GM21381 (cell line): Measurements from ENCODE around the gene VIM.
"Not testable (repeated sequence)": the region's sequence is repeated elsewhere in the genome, so short reads cannot be mapped to it uniquely, and the experiment has no call there.

Experiments
- ATAC-seq: cut with Tn5 transposase; IDR thresholded peaks from one replicate; pipeline ENCODE4 v1.9.1; 2021; ENCODE audit warnings: mild to moderate bottlenecking, moderate library complexity; ENCODE audit not compliant: unreplicated experiment

Gene VIM

GRCh38 chr10:17231788-17232187 is 3.7 kb downstream of the VIM start:
- no peak for ATAC-seq

- no peak for ATAC-seq
These were observed 4.4 kb downstream of the VIM start for GRCh38 chr10:17232276-17232960.

GRCh38 chr10:17233286-17233991 is 5.4 kb downstream of the VIM start:
- no peak for ATAC-seq

GRCh38 chr10:17234431-17234945 is 6.4 kb downstream of the VIM start:
- no peak for ATAC-seq

GRCh38 chr10:17235136-17235535 is 7.1 kb downstream of the VIM start:
- ATAC-seq: no peak

- ATAC-seq: no peak
These were observed 8.6 kb downstream of the VIM start for GRCh38 chr10:17236468-17237148.

GRCh38 chr10:17237149-17237527 is 9.1 kb downstream of the VIM start:
- no peak for ATAC-seq

- ATAC-seq: no peak
These were observed 9.9 kb downstream of the VIM start for GRCh38 chr10:17237915-17238444.

GRCh38 chr10:17238445-17239291 is 10.6 kb downstream of the VIM start:
- no peak for ATAC-seq

GRCh38 chr10:17239345-17240085 is 11.5 kb downstream of the VIM start:
- ATAC-seq: no peak

- no peak for ATAC-seq
These were observed 12.1 kb downstream of the VIM start for GRCh38 chr10:17240096-17240495.

GRCh38 chr10:17240616-17241015 is 12.6 kb downstream of the VIM start:
- ATAC-seq: no peak

- no peak for ATAC-seq
These were observed 13.7 kb downstream of the VIM start for GRCh38 chr10:17241611-17242333.

- ATAC-seq: no peak
These were observed 16.8 kb downstream of the VIM start for GRCh38 chr10:17244700-17245365.

- ATAC-seq: no peak
These were observed 19.2 kb downstream of the VIM start for GRCh38 chr10:17247210-17247609.

GRCh38 chr10:17248964-17249363 is 20.9 kb downstream of the VIM start:
- ATAC-seq: no peak

GRCh38 chr10:17249820-17250219 is 21.8 kb downstream of the VIM start:
- ATAC-seq: no peak

- no peak for ATAC-seq
These were observed 22.7 kb downstream of the VIM start for GRCh38 chr10:17250736-17251135.

GRCh38 chr10:17254543-17255050 is 26.6 kb downstream of the VIM start:
- not testable (repeated sequence) for ATAC-seq
